22Rv1 (cell line): ENCODE data around the gene IL1A.

Source experiments
- H3K27ac ChIP-seq: fragments of 450-650 bp; 2 replicates; pipeline ENCODE4 v1.5.1; 2017
- ZFX ChIP-seq: fragments of 450-650 bp; IDR thresholded peaks from 2 replicates; pipeline ENCODE4 v1.6.1; 2017; ENCODE audit warnings: antibody characterized with exemption, borderline replicate concordance
- TF ChIP-seq, protein P1 (sequence below): fragments of 450-650 bp; IDR thresholded peaks from 2 replicates; pipeline ENCODE4 v1.5.1; 2017; ENCODE audit warnings: mild to moderate bottlenecking

Gene IL1A

GRCh38 chr2:112817082-112817689 is 32.9 kb upstream of the IL1A start:
- no peak overlapping the region for H3K27ac ChIP-seq
- no peak for TF ChIP-seq ZFX
- TF ChIP-seq, protein P1, sequence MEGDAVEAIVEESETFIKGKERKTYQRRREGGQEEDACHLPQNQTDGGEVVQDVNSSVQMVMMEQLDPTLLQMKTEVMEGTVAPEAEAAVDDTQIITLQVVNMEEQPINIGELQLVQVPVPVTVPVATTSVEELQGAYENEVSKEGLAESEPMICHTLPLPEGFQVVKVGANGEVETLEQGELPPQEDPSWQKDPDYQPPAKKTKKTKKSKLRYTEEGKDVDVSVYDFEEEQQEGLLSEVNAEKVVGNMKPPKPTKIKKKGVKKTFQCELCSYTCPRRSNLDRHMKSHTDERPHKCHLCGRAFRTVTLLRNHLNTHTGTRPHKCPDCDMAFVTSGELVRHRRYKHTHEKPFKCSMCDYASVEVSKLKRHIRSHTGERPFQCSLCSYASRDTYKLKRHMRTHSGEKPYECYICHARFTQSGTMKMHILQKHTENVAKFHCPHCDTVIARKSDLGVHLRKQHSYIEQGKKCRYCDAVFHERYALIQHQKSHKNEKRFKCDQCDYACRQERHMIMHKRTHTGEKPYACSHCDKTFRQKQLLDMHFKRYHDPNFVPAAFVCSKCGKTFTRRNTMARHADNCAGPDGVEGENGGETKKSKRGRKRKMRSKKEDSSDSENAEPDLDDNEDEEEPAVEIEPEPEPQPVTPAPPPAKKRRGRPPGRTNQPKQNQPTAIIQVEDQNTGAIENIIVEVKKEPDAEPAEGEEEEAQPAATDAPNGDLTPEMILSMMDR: no peak

GRCh38 chr2:112814278-112814677 is 30.0 kb upstream of the IL1A start:
- TF ChIP-seq, protein P1: no peak

GRCh38 chr2:112813280-112813966 is 29.1 kb upstream of the IL1A start:
- H3K27ac ChIP-seq: no peak overlapping the region
- TF ChIP-seq, protein P1: no peak
- TF ChIP-seq ZFX: no peak

More at GRCh38 chr2:112814278-112814677, 30.0 kb upstream of the IL1A start:
- H3K27ac ChIP-seq: no peak overlapping the region

DNA sequence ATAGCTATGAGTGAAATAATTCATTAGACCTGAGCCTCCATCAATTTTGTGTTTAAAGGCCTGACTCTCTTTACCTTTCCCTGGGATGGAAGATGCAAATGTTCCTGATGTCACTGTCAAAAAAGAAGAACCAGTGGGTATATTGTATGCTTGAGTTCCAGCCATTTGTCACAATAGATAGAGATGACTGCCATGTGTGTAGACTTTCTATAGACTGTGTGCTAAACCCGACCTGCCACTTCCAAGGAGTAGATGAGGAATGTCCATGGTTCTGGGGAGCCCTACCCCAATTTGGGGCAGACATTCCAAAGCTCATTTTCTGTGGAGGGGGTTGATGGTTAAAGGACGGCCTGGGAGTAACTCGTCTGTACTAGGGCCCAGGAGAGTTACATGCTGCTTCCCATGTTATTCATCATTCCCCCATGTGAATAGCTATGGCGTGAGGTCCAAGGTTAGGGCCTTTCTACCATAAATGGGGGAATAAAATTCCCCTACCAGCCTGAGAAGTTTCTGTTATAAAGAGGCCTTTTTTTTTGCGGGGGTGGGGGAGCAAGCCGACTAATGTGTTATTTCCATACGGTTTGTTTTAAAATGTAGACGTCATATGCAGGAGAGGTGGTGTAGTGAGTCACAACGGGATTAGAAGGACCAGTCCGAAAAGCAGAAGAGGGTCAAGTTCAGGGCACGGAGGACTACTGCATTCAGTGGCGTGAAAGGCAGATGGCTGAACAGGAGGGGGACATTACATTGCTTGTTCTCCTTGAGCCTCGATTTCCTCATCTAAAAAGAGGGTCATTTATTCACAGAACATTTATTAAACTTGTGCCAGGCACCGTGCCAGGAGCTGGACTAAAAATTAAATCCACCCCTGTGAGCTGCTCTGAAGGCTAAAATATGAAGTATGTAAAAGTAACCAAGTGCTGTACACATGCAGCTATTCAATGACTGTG is 28.3 kb upstream of the IL1A start:
- no peak overlapping the region for H3K27ac ChIP-seq
- TF ChIP-seq, protein P1: no peak
- no peak for TF ChIP-seq ZFX

- no peak overlapping the region for H3K27ac ChIP-seq
- TF ChIP-seq, protein P1: no peak
- TF ChIP-seq ZFX: no peak
These were observed 27.6 kb upstream of the IL1A start for GRCh38 chr2:112811841-112812306.

DNA sequence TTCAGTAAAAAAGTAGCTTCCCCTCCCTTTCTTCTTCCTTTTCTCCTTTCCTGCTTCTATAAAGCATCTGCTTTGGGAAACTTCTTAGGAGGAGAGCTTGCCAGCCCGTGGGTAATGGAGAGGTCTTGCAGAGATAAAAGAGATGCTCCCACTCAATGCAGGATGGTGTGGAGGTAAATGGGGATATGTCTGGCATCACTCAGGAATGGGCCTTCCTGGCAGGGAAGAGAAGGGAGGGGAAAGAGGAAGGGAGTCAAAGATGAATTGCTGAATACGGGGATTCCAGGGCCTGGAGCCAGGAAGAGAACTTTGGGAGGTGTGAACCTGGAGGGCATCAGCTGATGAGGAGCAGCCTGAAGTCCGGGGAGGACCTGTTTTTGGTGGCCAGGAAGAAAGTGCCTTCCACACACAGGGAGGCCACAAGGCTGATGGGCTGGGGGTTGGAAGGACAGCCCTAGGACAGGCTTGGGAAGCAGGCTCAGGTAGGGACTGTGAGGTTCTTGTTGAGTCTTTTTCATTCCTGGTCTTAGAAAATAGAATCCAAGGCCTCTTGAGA is 27.1 kb upstream of the IL1A start:
- no peak for TF ChIP-seq ZFX
- TF ChIP-seq, protein P1: no peak
- H3K27ac ChIP-seq: no peak overlapping the region
